H9 (cell line): ENCODE data around the gene MIS18A. TPM values are rescaled to one million over a fixed set of nuclear protein-coding genes. Genes with fewer than 3 reads are reported as not detected.

Source experiments
- DNase-seq: peaks from one replicate; pipeline ENCODE4 v3.0.0-alpha.2; 2017
- H2AFZ ChIP-seq: one replicate; pipeline ENCODE4 v1.6.1; 2013; ENCODE audit warnings: mild to moderate bottlenecking, low read length, control low read depth, moderate library complexity
- H2AK5ac ChIP-seq: 2 replicates; pipeline ENCODE4 v1.6.1; 2013; ENCODE audit warnings: low read length, control low read depth, mixed read lengths; ENCODE audit not compliant: insufficient read length
- H2BK120ac ChIP-seq: one replicate; pipeline ENCODE4 v1.6.1; 2013; ENCODE audit warnings: low read depth, mild to moderate bottlenecking, low read length, control low read depth, inconsistent platforms; ENCODE audit not compliant: poor library complexity, severe bottlenecking
- H2BK12ac ChIP-seq: 2 replicates; pipeline ENCODE4 v1.6.1; 2013; ENCODE audit warnings: low read length, control low read depth, mixed read lengths, low read depth; ENCODE audit not compliant: insufficient read length
- H2BK15ac ChIP-seq: 2 replicates; pipeline ENCODE4 v1.6.1; 2013; ENCODE audit warnings: low read depth, low read length, control low read depth
- H2BK20ac ChIP-seq: one replicate; pipeline ENCODE4 v1.6.1; 2013; ENCODE audit warnings: low read depth, mild to moderate bottlenecking, low read length, control low read depth, inconsistent platforms; ENCODE audit not compliant: poor library complexity, severe bottlenecking
- H2BK5ac ChIP-seq: 2 replicates; pipeline ENCODE4 v1.6.1; 2013; ENCODE audit warnings: low read length, control low read depth, mixed read lengths; ENCODE audit not compliant: insufficient read length
- H3K14ac ChIP-seq: 2 replicates; pipeline ENCODE4 v1.6.1; 2013; ENCODE audit warnings: low read length, control low read depth; ENCODE audit not compliant: insufficient read depth
- H3K18ac ChIP-seq: 2 replicates; pipeline ENCODE4 v1.6.1; 2013; ENCODE audit warnings: low read depth, mild to moderate bottlenecking, mixed read lengths, low read length, control low read depth; ENCODE audit not compliant: insufficient read length
- H3K23ac ChIP-seq: 2 replicates; pipeline ENCODE4 v1.6.1; 2013; ENCODE audit warnings: low read length, control low read depth, mixed read lengths, low read depth; ENCODE audit not compliant: insufficient read length
- H3K23me2 ChIP-seq: 2 replicates; pipeline ENCODE4 v1.6.1; 2013; ENCODE audit warnings: low read depth, mild to moderate bottlenecking, mixed read lengths, low read length, control low read depth; ENCODE audit not compliant: insufficient read length, poor library complexity, severe bottlenecking
- H3K27ac ChIP-seq: 2 replicates; pipeline ENCODE4 v1.5.1; 2013; ENCODE audit warnings: low read length, control low read depth, mixed read lengths, low read depth; ENCODE audit not compliant: insufficient read length
- H3K27me3 ChIP-seq: 2 replicates; pipeline ENCODE4 v1.6.1; 2013; ENCODE audit warnings: low read length, control low read depth, inconsistent platforms; ENCODE audit not compliant: insufficient read depth
- H3K4ac ChIP-seq: 2 replicates; pipeline ENCODE4 v1.6.1; 2013; ENCODE audit warnings: low read depth, mild to moderate bottlenecking, control low read depth, inconsistent platforms, low read length, moderate library complexity
- H3K4me1 ChIP-seq: 2 replicates; pipeline ENCODE4 v1.6.1; 2013; ENCODE audit warnings: low read length, control low read depth, inconsistent platforms; ENCODE audit not compliant: insufficient read depth
- H3K4me2 ChIP-seq: 2 replicates; pipeline ENCODE4 v1.6.1; 2013; ENCODE audit warnings: low read length, control low read depth, mixed read lengths; ENCODE audit not compliant: insufficient read length, insufficient read depth
- H3K56ac ChIP-seq: 2 replicates; pipeline ENCODE4 v1.6.1; 2013; ENCODE audit warnings: low read depth, mild to moderate bottlenecking, mixed read lengths, low read length, control low read depth; ENCODE audit not compliant: insufficient read length
- H3K79me1 ChIP-seq: 2 replicates; pipeline ENCODE4 v1.6.1; 2013; ENCODE audit warnings: low read depth, mild to moderate bottlenecking, moderate library complexity, low read length, control low read depth, inconsistent platforms; ENCODE audit not compliant: insufficient read depth, poor library complexity, severe bottlenecking
- H3K79me2 ChIP-seq: 2 replicates; pipeline ENCODE4 v1.6.1; 2013; ENCODE audit warnings: low read length, control low read depth, inconsistent platforms; ENCODE audit not compliant: insufficient read depth
- H3K9ac ChIP-seq: 2 replicates; pipeline ENCODE4 v1.6.1; 2013; ENCODE audit warnings: low read length, control low read depth, mixed read lengths; ENCODE audit not compliant: insufficient read length; ENCODE audit errors: extremely low read depth
- H3K9me3 ChIP-seq: one replicate; pipeline ENCODE4 v1.6.1; 2013; ENCODE audit warnings: low read depth, low read length, inconsistent platforms; ENCODE audit not compliant: control insufficient read depth
- H3T11ph ChIP-seq: one replicate; pipeline ENCODE4 v1.6.1; 2013; ENCODE audit warnings: mild to moderate bottlenecking, low read length, control low read depth, inconsistent platforms
- H4K20me1 ChIP-seq: one replicate; pipeline ENCODE4 v1.6.1; 2013; ENCODE audit not compliant: control insufficient read depth, insufficient read length, insufficient read depth
- H4K5ac ChIP-seq: 2 replicates; pipeline ENCODE4 v1.6.1; 2013; ENCODE audit warnings: low read depth, mild to moderate bottlenecking, mixed read lengths, low read length, control low read depth; ENCODE audit not compliant: insufficient read length
- H4K8ac ChIP-seq: replicated peaks from 2 replicates; pipeline ENCODE4 v1.6.1; 2013; ENCODE audit warnings: low read length, control low read depth, mixed read lengths, low read depth; ENCODE audit not compliant: insufficient read length
- H4K91ac ChIP-seq: 2 replicates; pipeline ENCODE4 v1.6.1; 2013; ENCODE audit warnings: low read depth, mild to moderate bottlenecking, moderate library complexity, mixed read lengths, low read length, control low read depth; ENCODE audit not compliant: insufficient read length
- H3K27ac Mint-ChIP-seq, 3 experiments: 2 replicates in 2 of 3; 3 replicates in 1 of 3; pipeline ENCODE4 v1.8.0; 2020 to 2021; ENCODE audit warnings: mixed read lengths in 3 of 3, mild to moderate bottlenecking in 1 of 3, moderate library complexity in 1 of 3
- H3K27me3 Mint-ChIP-seq: 2 replicates; pipeline ENCODE4 v1.8.0; 2021; ENCODE audit warnings: low read depth, mild to moderate bottlenecking, moderate library complexity, mixed read lengths
- H3K36me3 Mint-ChIP-seq, 3 experiments: 2 replicates in 2 of 3; 3 replicates in 1 of 3; pipeline ENCODE4 v1.8.0; 2020 to 2021; ENCODE audit warnings: low read depth in 3 of 3, mixed read lengths in 3 of 3; ENCODE audit not compliant: insufficient read depth in 1 of 3
- H3K4me1 Mint-ChIP-seq, 2 experiments: 2 replicates each; pipeline ENCODE4 v1.8.0; 2020; ENCODE audit warnings: mixed read lengths in 2 of 2
- H3K4me3 Mint-ChIP-seq, 2 experiments: 2 replicates in 1 of 2; 3 replicates in 1 of 2; pipeline ENCODE4 v1.8.0; 2020 to 2021; ENCODE audit warnings: mild to moderate bottlenecking in 2 of 2, mixed read lengths in 2 of 2, moderate library complexity in 1 of 2
- H3K9me3 Mint-ChIP-seq, 2 experiments: 2 replicates in 1 of 2; 3 replicates in 1 of 2; pipeline ENCODE4 v1.8.0; 2020; ENCODE audit warnings: mild to moderate bottlenecking in 2 of 2, mixed read lengths in 2 of 2, moderate library complexity in 1 of 2
- WGBS: extraction: QIAGEN DNeasy Blood & Tissue Kit; methylation state at CpG from one replicate; pipeline ENCODE4 v1.1.7; 2013; ENCODE audit warnings: missing lambda C conversion rate, low lambda C conversion rate, mixed read lengths; ENCODE audit not compliant: insufficient read length; ENCODE audit errors: extremely low coverage; 5-methylcytosine and 5-hydroxymethylcytosine counted together
- total RNA-seq: library from RNA; stranded (reverse); gene quantifications from 2 replicates; pipeline ENCODE4 v1.2.1, GENCODE V29; 2021
- TF ChIP-seq, protein P1 (sequence below): fragments of 200-600 bp; sonication (generic); conservative IDR thresholded peaks from 3 replicates; pipeline ENCODE4 v1.8.0; 2021; ENCODE audit warnings: antibody characterized with exemption, mild to moderate bottlenecking

The MIS18A gene
- total RNA-seq, 1 experiment from 2014 or later, result 56.5 TPM

GRCh38 chr21:32281531-32281930 is 2.7 kb upstream of the MIS18A start:
- Histone ChIP-seq H3K4ac (no peak overlapping the region), H2AK5ac (no peak overlapping the region), H4K91ac (no peak overlapping the region), H2BK120ac (no peak overlapping the region), H3K18ac (no peak overlapping the region), H3K4me1 (no peaks in the 10 kb centered on the region), H3K79me2 (peaks cover 2% of the 10 kb centered on the region; the same call in 1 of the 2 replicates), H3K23me2 (peaks cover 10% of the 10 kb centered on the region), H3K56ac (no peak overlapping the region), H2BK20ac (no peak overlapping the region), H3K79me1 (no peaks in the 10 kb centered on the region), H3K4me2 (no peak overlapping the region), H3K23ac (no peak overlapping the region), H3K27me3 (no peaks in the 10 kb centered on the region), H3K27ac (no peak overlapping the region), H3K9ac (no peak overlapping the region), H2BK12ac (no peak overlapping the region), H3K14ac (no peak overlapping the region), H4K8ac (no peak overlapping the region), H2BK15ac (no peak overlapping the region), H2BK5ac (no peak overlapping the region), H3K9me3 (no peaks in the 10 kb centered on the region), H4K5ac (no peak overlapping the region), H3T11ph (no peak overlapping the region), H2AFZ (no peak overlapping the region), H4K20me1 (no peaks in the 10 kb centered on the region)
- Mint-ChIP-seq H3K36me3 (peaks cover 0 to 2% (median 0%) of the 10 kb centered on the region in 3 experiments; a peak in 1 of 7 replicates), H3K27me3 (no peaks in the 10 kb centered on the region; the same call in 1 of the 2 replicates), H3K4me3 (no peak overlapping the region), H3K27ac (no peak overlapping the region), H3K4me1 (peaks cover 12 to 18% of the 10 kb centered on the region in 2 experiments; a peak in 3 of 4 replicates), H3K9me3 (peaks cover 0 to 4% of the 10 kb centered on the region in 2 experiments; a peak in 2 of 5 replicates)
- no CpG with 5 or more reads among the region's 7 CpGs for WGBS
- TF ChIP-seq, protein P1, sequence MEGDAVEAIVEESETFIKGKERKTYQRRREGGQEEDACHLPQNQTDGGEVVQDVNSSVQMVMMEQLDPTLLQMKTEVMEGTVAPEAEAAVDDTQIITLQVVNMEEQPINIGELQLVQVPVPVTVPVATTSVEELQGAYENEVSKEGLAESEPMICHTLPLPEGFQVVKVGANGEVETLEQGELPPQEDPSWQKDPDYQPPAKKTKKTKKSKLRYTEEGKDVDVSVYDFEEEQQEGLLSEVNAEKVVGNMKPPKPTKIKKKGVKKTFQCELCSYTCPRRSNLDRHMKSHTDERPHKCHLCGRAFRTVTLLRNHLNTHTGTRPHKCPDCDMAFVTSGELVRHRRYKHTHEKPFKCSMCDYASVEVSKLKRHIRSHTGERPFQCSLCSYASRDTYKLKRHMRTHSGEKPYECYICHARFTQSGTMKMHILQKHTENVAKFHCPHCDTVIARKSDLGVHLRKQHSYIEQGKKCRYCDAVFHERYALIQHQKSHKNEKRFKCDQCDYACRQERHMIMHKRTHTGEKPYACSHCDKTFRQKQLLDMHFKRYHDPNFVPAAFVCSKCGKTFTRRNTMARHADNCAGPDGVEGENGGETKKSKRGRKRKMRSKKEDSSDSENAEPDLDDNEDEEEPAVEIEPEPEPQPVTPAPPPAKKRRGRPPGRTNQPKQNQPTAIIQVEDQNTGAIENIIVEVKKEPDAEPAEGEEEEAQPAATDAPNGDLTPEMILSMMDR, result no peak
- no peak for DNase-seq
